HFF-Myc (cell line): ENCODE measurements around the gene NCOR2.

ENCODE experiments used
- DNase-seq: peaks from one replicate; pipeline ENCODE4 v3.0.0-alpha.2; 2011; ENCODE audit warnings: low read depth; ENCODE audit errors: extremely low read depth
- H3K4me3 ChIP-seq: replicated peaks from 2 replicates; pipeline ENCODE4 v1.5.1; 2011; ENCODE audit warnings: low read depth, mild to moderate bottlenecking, control low read depth, low read length
- CTCF ChIP-seq: IDR thresholded peaks from 2 replicates; pipeline ENCODE4 v1.5.1; 2012; ENCODE audit warnings: mild to moderate bottlenecking, low read depth, low read length, control low read depth; ENCODE audit errors: missing control alignments

Gene NCOR2

GRCh38 chr12:124539084-124540041, 28.0 kb downstream of the NCOR2 start:
- no peak overlapping the region for H3K4me3 ChIP-seq
- no peak for TF ChIP-seq CTCF
- no peak for DNase-seq

GRCh38 chr12:124538194-124539082, 29.0 kb downstream of the NCOR2 start:
- TF ChIP-seq CTCF = no peak
- no peak for DNase-seq
- H3K4me3 ChIP-seq = no peak overlapping the region

DNA sequence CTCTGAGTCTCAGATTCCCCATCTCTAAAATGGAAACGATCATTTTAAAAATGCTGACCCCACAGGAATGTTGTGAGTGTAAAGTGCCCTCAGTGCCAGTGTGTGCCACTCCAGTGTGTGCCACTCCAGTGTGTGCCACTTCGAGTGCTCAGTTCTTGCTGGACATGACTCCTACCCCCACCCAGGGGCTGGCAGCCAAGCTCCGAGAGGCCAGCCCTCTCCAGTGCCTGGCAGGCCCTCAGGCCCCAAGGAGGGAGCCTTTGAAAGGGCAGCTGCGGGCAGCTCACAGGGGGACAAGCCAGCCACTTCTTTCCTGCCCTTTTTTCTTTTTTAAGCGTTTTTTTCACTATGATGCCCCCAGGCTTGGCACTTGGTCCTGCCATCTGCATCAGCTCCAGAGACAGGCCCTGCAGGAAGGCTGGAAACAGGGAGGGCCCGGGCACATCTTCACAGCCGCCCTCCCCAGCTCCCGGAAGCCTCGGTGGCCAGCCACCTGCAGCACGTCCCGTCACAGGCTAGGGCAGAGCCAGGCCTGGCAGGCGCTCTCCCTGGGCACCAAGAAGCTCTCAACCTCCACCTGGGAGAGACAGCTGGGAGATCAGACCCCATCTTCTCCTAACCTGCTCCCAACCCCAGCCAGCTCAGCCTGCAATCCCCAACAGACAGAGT, 29.8 kb downstream of the NCOR2 start:
- H3K4me3 ChIP-seq = no peak overlapping the region
- DNase-seq = no peak
- TF ChIP-seq CTCF = no peak

DNA sequence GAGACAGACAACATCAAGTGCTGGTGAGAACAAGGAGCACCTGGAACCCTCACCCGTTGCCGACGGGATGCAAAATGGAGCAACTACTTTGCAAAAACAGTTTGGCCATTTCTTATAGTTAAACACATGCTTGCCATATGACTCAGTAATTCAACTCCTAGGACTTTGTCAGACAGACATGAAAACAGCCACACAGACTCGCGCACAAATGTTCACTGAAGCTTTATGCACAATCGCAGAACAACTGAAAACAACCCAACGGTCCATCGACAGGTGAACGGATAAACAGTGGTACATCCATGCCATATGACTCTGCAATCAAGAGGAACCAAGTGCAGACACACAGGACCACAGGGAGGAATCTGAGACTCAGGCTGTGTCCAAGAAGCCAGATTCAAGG, 30.8 kb downstream of the NCOR2 start:
- no peak for DNase-seq
- no peak for TF ChIP-seq CTCF
- H3K4me3 ChIP-seq = no peak overlapping the region

GRCh38 chr12:124534776-124535740, 32.4 kb downstream of the NCOR2 start:
- no peak for DNase-seq
- no peak overlapping the region for H3K4me3 ChIP-seq
- TF ChIP-seq CTCF = no peak

GRCh38 chr12:124533456-124533855, 34.0 kb downstream of the NCOR2 start:
- DNase-seq = no peak
- TF ChIP-seq CTCF = no peak

More at GRCh38 chr12:124533456-124533855, 34.0 kb downstream of the NCOR2 start:
- H3K4me3 ChIP-seq = no peak overlapping the region
